CD4-positive, alpha-beta T cell treated with Interferon alpha-2 for 1 hour (primary cell): Measurements from ENCODE around the gene ZNF280D.

Source experiments
- DNase-seq, 2 donors: peaks; one replicate each; pipeline ENCODE4 v3.0.0-alpha.2; 2020 to 2022

Gene ZNF280D

DNA sequence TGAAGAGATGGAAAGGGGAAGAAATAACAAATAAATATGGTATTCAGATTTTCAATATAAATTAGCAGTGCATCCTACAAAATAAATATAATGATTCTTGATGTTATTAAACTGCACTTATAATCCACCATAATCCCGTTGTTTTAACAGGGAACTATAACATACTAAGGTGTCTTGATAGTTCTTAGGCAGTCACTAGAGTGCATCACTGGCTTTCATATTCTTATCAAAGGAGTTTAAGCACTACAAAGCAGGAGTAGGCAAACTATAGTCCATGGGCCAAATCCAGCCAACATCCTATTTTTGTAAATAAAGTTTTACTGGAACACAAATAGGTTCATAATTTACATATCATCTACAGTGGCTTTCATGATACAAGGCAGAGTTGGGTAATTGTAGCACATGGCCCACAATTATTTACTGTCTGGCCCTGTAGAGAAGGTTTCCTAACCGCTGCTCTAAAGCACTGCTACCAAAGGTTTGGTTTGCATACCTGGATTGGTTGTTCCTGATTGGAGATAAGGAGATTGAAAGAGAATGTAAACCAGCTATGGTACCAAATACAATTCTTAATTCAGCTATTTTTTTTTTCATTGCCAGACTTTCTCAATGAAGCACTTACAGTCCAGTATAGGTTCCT lies 104.3 kb downstream of the ZNF280D start:
- DNase-seq: no peak

DNA sequence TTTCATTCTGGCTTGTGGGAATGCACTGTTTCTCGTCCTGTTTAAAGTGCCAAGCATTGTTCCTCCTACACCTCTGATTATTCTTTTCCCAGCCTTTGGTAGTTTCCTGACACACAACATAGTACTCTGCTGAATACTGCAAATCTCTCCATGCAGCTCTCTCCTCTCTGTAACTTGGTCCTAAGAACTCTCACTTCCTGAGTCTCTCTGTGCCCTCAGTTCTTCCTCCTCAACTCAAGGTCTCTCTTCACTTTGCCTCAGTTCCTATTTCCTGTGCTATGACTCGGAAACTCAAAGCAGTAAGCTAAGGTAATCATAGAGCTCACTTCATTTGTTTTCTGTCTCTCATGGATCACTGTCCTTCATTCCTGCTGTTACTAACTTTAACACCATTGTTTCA lies 113.4 kb downstream of the ZNF280D start:
- DNase-seq: no peak

DNA sequence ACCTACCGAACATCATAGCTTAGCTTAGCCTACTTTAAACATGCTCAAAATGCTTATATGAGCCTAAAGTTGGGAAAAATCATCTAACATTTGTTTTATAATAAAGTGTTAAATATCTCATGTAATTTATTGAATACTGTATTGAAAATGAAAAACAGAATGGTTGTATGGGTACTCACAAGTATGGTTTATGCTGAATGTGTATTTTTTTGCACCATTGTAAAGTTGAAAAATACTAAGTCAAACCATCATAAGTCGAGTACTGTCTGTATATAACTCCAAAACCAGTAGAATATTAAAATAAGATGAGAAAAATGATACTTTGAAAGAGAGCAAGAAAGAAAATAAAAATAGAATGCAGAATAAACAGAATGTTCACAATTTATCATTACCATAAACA lies 115.7 kb downstream of the ZNF280D start:
- no peak for DNase-seq

DNA sequence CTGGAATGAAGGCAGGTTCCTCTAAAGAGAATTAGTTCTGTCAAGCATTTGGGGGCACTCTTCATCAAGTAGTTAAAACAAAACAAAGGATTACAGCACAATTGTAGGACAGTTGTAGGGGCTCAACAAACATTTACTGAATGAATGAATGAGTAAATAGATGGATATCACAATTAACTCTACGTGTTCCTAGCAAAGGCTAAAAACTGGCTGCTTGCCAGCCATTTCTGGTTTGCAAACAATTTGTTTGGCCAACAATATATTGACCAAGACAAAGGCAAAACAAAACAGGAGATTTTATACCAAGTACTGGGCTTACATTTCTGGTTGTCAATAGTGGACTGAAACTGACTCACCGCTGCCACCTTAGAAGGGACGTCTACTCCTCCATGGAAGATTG lies 116.8 kb downstream of the ZNF280D start:
- no peak for DNase-seq

DNA sequence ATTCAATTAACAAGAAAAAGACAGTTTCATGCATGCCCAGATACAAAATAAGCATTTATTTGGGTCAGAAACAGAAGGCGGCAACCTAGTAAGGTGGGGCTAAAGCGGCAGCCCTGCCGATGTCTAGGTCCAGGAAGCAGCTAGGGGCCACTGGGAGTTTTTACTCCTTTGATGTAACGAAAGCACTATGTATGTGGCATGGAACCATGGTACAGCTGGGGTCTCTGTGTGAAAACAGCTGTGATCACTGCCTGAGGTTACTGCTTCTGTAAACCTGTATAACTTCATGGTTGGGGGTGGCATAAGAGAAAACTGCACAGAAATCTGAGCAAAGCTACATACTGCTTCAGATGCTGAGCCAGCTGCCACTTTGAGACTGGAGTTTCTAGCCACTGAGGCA lies 119.5 kb downstream of the ZNF280D start:
- no peak for DNase-seq

DNA sequence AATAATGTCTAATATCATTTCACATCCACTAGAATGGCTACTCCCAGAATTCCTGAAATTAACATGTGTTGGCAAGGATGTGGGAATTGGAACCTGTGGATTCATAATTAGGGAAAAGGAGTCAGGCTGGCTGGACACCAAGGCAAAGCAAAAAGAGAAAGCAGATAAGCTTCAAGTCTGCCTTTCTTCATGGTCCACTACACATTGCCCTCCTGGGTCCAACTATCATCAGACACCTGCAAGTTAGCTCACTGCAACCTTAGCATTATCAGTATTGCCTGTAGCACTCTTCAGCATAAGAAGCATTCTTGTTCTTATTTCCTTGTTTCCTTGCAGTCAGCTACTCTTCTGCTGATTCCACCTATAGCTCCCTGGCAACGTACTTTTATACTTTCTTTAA lies 124.3 kb downstream of the ZNF280D start:
- DNase-seq: no peak

DNA sequence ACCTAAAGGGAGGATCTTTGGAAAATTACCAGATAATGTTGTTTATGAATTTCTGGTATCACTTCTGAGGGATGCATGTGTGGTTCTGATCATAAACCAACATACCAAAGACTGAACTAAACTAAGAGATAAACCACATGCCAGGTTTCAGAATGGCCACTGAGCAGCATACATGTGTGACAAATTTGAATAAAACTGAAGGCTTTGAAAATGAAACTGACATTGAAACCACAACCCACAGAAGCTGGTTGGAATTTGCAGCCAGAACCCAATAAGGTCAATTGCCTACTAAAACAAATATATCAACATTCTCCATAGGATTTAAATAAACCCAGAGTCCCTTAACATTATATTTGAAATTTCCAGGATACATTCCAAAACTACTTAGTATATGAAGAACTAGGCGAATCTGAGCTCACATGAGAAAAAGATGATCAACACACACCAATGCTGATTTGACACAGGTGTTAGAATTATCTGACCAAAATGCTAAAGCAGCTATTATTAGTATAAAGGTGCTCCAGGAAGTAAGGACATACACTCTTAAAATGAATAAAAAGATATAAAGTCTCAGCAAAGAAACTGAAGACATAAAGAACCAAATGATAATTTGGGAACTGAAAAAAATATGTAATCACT lies 125.0 kb downstream of the ZNF280D start:
- no peak for DNase-seq

DNA sequence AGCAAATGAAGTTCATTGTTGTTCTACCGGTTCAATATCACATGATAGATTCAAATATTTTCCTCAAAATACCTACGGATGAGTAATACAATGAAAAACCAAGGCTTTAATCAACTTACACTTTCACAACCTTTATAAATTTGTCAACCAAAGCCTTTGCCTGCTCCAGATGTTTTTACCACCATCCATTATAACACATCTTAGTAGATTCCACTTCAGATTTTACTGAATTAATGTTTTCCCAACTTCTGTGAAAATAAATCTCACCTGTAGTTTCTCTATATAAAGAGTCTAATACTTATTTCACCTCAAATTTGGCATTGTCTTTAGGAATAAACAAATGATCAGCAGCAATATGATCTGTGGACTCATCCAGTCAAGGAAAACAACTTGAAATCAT lies 131.1 kb downstream of the ZNF280D start:
- DNase-seq: no peak

DNA sequence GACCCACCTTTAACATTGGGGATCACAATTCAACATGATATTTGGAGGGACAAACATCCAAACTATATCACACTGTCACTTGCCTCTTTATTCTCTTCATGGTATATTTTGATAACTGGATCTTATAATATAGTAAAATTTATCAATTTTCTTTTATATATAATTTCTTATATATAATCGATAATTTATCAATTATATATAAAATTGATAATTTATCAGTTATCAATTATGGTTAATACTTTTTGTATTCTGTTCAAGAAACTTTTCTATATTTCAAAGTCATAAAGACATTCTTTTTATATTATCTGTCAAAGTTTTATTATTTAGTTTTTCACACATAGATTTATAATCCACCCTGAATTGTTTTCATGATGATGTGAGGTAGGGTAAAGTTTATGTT lies 132.9 kb downstream of the ZNF280D start:
- no peak for DNase-seq

DNA sequence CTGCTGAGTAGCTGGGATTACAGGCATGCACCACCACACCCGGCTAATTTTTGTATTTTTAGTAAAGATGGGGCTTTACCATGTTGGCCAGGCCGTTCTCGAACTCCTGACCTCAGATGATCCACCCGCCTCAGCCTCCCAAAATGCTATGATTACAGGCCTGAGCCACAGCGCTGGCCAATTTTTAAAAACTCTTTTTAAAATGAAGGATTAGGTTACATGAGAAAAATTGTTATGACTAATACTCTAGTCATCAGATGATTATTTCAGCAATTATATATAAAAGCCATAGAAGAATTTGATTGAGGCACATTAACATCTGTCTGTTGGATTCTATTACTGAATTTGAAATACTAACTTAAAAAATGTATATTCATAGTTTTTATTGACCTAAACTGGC lies 134.3 kb downstream of the ZNF280D start:
- DNase-seq: no peak

DNA sequence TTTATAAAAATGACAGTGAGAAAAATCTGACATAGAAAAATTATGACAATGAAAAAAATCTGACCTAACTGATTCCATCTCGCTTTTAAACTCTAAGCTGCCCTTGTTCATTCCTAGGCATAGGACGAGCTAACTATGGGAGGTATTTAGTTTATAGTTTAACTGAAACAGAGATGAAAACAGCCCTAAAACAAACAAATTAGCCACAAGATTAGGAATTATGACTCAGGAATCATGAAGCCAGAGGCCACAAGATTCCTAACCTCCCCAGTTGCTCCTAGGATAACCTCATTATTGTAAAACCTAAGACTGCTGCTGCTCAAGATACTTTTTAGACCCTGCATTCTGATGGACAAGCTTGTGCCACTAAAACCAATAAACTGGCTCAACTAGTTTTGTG lies 145.6 kb downstream of the ZNF280D start:
- DNase-seq: no peak

DNA sequence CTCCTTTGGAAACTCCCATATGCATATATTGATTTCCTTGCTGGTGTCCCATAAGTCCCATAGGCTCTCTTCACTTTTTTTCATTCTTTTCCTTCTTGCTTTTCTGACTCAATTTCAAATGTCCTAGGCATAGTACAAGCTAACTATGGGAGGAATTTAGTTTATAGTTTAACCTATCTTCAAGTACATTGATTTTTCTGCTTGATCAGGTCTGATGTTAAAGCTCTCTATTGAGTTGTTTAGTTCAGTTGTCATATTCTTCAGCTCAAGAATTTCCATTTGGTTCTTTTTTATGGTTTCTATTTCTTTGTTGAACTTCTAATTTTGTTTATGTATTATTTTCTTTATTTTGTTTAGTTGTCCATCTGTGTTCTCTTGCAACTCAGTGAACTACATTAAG lies 147.1 kb downstream of the ZNF280D start:
- DNase-seq: no peak

DNA sequence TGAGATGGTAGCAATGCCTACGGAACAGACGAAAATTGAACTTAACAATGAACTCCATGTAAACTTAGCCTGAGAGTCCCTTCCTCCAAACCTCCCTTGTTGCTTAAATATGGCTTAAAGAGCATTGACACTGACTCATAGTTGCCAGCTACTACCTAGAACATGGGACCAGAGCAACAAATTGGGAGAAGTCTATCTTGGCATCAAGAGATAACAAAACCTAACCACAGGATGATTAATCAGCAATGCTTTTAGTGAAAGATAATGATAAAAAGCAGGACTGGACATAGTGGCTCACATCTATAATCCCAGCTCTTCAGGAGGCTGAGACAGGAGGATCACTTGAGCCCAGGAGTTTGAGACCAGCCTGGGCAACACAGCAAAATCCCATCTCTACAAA lies 150.5 kb downstream of the ZNF280D start:
- DNase-seq: no peak
